Aorta (tissue), 5 donors: ENCODE measurements around the gene DLK1. TPM values are rescaled to one million over a fixed set of nuclear protein-coding genes. Genes with fewer than 3 reads are reported as not detected.

Experiments used
- ATAC-seq: fragments of 200-7000 bp; cut with Tn5 transposase; one replicate; pipeline ENCODE4 v1.9.1; 2022; ENCODE audit warnings: moderate library complexity; ENCODE audit not compliant: low FRiP score
- DNase-seq, 2 donors: peaks; one replicate each; pipeline ENCODE4 v3.0.0-alpha.2; 2020
- H3K27ac ChIP-seq, 2 donors: one replicate each; pipeline ENCODE4 v1.5.1; 2013; ENCODE audit warnings: low read length in 2 of 2, mild to moderate bottlenecking in 2 of 2, moderate library complexity in 2 of 2, control low read depth in 1 of 2, inconsistent platforms in 1 of 2, low read depth in 1 of 2
- H3K27me3 ChIP-seq, 2 donors: one replicate each; pipeline ENCODE4 v1.6.1; 2013; ENCODE audit warnings: control low read depth in 1 of 2, low read length in 1 of 2, mild to moderate bottlenecking in 1 of 2, moderate library complexity in 1 of 2; ENCODE audit not compliant: insufficient read depth in 2 of 2, control insufficient read depth in 1 of 2
- H3K36me3 ChIP-seq, 2 donors: one replicate each; pipeline ENCODE4 v1.6.1; 2013; ENCODE audit warnings: control low read depth in 1 of 2, low read length in 1 of 2, mild to moderate bottlenecking in 1 of 2; ENCODE audit not compliant: insufficient read depth in 2 of 2, control insufficient read depth in 1 of 2
- H3K4me1 ChIP-seq, 2 donors: one replicate each; pipeline ENCODE4 v1.6.1; 2013; ENCODE audit warnings: low read length in 2 of 2, control low read depth in 1 of 2, mild to moderate bottlenecking in 1 of 2, moderate library complexity in 1 of 2; ENCODE audit not compliant: insufficient read depth in 2 of 2, control insufficient read depth in 1 of 2
- H3K4me3 ChIP-seq, 2 donors: one replicate each; pipeline ENCODE4 v1.5.1; 2013; ENCODE audit warnings: low read length in 2 of 2, control low read depth in 1 of 2, mild to moderate bottlenecking in 1 of 2
- H3K9me3 ChIP-seq: one replicate; pipeline ENCODE4 v1.6.1; 2013; ENCODE audit warnings: mild to moderate bottlenecking, low read length; ENCODE audit not compliant: control insufficient read depth
- WGBS, 2 donors: extraction: QIAGEN DNeasy Blood & Tissue Kit; methylation state at CpG; one replicate each; pipeline ENCODE4 v1.1.7; 2013; 5-methylcytosine and 5-hydroxymethylcytosine counted together
- intact Hi-C, 2 donors: fragments of 100-400 bp; cut with DNase I; formaldehyde crosslinking; loops; one replicate each; pipeline versions ENCODE4 v1.14.2 to v1.15.0; 2022
- polyA plus RNA-seq, 2 donors: library from polyadenylated mRNA; stranded (reverse); fragments of 200-250 nt; gene quantifications; one replicate each; pipeline ENCODE4 v1.2.3, GENCODE V29; 2013
- total RNA-seq, 2 donors: library from RNA; stranded (reverse); fragmentation: NEBNext Ultra II Directional; extraction: Animal tissue kit (Norgen Biotek cat#: 25700); gene quantifications; one replicate each; pipeline ENCODE4 v1.2.1, GENCODE V29; 2021
- donor health status: healthy with polysubstance abuse.
- donor health status: Bipolar disorder and iron deficiency.
- donor health status: DM: no; HTN: no; CAD: no.
- donor health status: DM: no; HTN: no; CAD: no.
- donor health status: DM: yes; HTN: yes; CAD: no.

The DLK1 gene
- total and polyA plus RNA-seq, 4 donors, result 0.13 TPM; not detected in 3

DNA sequence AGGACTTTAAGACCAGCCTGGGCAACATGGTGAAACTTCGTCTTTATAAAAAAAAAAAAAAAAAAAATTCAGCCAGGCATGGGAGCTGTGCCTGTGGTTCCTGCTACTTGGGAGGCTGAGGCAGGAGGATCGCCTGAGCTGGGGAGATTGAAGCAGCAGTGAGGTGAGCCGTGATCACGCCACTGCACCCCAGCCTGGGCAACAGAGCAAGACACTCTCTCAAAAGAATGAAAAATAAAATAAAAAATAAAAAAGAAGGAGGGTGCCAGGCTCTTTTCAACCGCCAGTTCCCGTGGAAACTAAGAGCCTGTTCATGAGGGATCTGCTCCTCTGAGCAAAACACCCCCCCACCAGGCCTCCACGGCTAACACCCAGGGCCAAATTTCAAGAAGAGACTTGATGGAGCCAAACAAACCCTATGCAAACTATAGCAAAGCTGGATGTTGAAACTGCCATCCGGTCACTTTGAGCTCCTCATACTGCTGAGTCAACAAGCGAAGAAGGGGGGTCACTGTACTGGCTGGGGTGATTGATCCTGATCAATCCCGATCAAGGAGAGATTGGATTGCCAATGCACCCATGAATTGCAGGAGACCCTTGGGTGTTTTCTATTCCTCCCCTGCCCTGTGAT lies 23.4 kb downstream of the DLK1 start:
- Histone ChIP-seq H3K4me1 (no peaks in the 10 kb centered on the region), H3K4me3 (no peak overlapping the region), H3K9me3 (peaks cover 2% of the 10 kb centered on the region), H3K27me3 (no peaks in the 10 kb centered on the region), H3K36me3 (no peaks in the 10 kb centered on the region), H3K27ac (no peak overlapping the region)
- ATAC-seq (no peak), DNase-seq (no peak)
- WGBS, 2 donors, result 88 to 91% methylated on average over 10 of the region's 10 CpGs
- intact Hi-C loops, result no loop called here

DNA sequence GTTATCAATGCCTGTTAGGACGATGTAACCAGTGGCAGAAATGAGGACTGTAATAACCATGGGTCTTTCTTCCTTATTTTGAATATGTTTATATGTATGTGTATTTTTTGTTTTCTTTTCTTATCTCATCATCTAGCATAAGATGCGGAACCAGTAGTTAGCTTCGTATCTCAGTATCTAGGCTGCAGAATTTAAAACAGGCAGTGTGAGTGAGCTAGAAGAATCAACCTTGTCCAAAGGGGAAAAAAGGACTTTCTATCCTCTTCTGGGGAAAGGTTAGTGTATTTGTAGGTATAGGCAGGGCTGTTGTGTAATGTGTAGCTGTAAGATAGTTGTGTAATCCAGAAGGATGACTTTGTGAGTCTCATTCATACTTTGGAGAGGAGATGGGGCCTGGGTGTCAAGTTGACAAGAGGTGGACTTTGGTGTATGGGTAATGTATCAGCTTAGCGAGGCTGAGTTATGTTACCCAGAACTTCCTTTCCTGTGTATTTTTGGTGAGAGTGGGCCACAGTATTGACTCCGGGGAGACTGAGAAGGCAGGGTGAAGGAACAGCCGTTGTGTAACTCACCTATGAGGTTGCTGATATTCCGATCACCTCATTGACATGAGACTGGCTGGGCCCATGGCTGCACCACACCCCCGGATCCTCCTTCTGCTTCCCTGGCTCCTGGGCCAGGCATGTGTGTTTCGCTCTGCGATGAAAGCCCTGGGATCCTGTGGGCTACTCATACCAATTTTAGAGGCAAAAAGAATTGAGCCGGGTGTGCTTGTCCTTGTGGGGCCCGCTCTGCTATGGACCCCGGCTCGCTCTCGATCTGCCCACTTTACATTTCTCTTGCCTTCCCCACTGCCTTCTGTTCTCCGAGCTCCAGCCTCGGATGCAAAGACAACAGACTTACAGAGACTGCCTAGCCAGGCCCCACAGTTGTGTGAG lies 24.3 kb downstream of the DLK1 start:
- no peak for ATAC-seq

DNA sequence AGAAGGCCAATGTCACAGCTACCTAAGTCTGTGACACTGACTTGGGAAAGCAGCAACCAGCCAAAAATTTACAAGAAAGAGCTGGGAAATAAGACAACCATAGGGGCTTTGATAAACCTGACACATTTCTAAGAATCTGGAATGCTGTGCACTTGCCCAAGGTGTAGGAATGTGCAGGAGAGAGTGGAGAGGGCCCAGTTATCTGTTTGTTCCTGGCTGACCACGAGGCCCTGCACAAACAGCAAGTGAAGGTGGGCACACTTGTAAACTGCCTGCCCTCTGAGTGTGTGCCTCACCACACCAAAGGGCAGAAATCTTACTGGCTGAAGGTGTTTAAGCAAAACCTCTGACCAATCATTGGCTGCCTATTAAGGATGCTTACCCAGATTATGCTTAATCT lies 27.3 kb downstream of the DLK1 start:
- Histone ChIP-seq H3K4me3 (no peak overlapping the region), H3K27me3 (no peaks in the 10 kb centered on the region), H3K27ac (no peak overlapping the region), H3K36me3 (no peaks in the 10 kb centered on the region), H3K4me1 (no peaks in the 10 kb centered on the region), H3K9me3 (peaks cover 2% of the 10 kb centered on the region)
- intact Hi-C loops, result no loop called here
- ATAC-seq (no peak), DNase-seq (no peak)
- 40 to 50% methylated on average over 1 of the region's 1 CpG for WGBS, 2 donors

More for the DNA sequence above, 24.3 kb downstream of the DLK1 start:
- DNase-seq, result peak in 1 of 2 donors; percentile 46
- no peaks in the 10 kb centered on the region for H3K27me3 ChIP-seq
- H3K4me3 ChIP-seq, result no peak overlapping the region
- no peaks in the 10 kb centered on the region for H3K4me1 ChIP-seq
- no peaks in the 10 kb centered on the region for H3K36me3 ChIP-seq
- intact Hi-C loops, result no loop called here
- peaks cover 2% of the 10 kb centered on the region for H3K9me3 ChIP-seq
- 78 to 83% methylated on average over 17 of the region's 17 CpGs for WGBS, 2 donors
- no peak overlapping the region for H3K27ac ChIP-seq

DNA sequence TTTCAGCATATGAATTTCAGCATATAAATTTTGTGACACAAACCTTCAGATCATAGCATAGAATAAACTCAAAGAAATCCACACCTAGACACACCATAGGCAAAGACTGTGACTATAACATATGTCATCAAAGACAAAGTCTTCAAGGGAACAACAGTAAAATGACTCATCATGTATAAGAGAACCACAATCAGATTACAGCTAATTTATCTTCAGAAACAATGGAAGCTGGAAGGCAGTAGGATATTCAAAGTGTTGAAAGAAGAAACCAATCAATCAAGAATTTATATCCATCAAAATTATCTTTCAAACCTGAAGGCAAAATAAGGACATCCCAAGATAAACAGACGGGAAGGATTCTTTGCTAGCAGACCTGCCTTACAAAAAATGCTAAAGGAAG lies 29.0 kb downstream of the DLK1 start:
- Histone ChIP-seq H3K27ac (no peak overlapping the region), H3K9me3 (peaks cover 2% of the 10 kb centered on the region), H3K4me1 (no peaks in the 10 kb centered on the region), H3K4me3 (no peak overlapping the region), H3K36me3 (no peaks in the 10 kb centered on the region), H3K27me3 (no peaks in the 10 kb centered on the region)
- intact Hi-C loops, result no loop called here
- no peak for ATAC-seq
- no peak for DNase-seq
- WGBS, 2 donors, result 58 to 68% methylated on average over 1 of the region's 1 CpG

DNA sequence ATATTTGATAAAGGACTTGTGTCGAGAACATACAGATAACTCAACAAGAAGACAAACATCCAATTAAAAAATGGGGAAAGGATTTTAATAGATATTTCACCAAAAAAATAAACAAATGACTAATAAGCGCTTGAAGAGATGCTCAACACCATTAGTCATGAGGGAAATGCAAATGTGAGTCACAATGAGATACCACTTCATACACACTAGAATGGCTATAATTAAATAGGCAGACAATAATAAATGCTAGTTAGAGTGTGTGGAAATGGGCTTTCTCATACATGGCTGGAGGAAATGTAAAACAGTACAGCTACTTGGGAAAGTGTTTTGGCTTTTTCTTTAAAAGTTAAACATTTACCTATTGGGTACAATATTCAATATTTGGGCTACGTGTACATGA lies 34.8 kb downstream of the DLK1 start:
- intact Hi-C loops, result no loop called here
- H3K4me3 ChIP-seq, result no peak overlapping the region
- H3K27ac ChIP-seq, result no peak overlapping the region
- H3K36me3 ChIP-seq, result no peaks in the 10 kb centered on the region
- DNase-seq (no peak), ATAC-seq (no peak)
- no peaks in the 10 kb centered on the region for H3K9me3 ChIP-seq
- H3K4me1 ChIP-seq, result no peaks in the 10 kb centered on the region
- H3K27me3 ChIP-seq, result no peaks in the 10 kb centered on the region
- WGBS, 2 donors, result 87 to 89% methylated on average over 3 of the region's 3 CpGs

DNA sequence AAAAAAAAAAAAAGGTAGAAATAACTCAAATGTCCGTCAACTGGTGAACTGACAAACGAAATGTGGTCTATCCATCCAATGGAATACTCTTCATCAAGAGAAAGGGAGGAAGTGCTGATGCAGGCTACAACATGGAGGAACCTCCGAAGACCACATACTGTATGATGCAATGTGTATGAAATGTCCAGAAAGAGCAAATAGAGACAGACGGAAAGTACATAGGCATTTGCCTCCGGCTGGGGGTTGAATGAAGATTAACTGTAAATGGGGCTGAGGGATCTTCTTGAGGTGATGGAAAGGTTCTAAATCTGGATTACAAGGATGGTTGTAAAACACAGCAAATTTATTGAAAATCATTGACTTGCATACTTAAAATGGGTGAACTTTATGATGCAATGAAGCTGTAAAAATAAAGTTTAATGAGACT lies 35.4 kb downstream of the DLK1 start:
- Histone ChIP-seq H3K4me1 (no peaks in the 10 kb centered on the region), H3K27ac (no peak overlapping the region), H3K36me3 (no peaks in the 10 kb centered on the region), H3K27me3 (no peaks in the 10 kb centered on the region), H3K9me3 (no peaks in the 10 kb centered on the region), H3K4me3 (no peak overlapping the region)
- intact Hi-C loops, result no loop called here
- ATAC-seq (no peak), DNase-seq (no peak)
- 64 to 71% methylated on average over 5 of the region's 5 CpGs for WGBS, 2 donors

DNA sequence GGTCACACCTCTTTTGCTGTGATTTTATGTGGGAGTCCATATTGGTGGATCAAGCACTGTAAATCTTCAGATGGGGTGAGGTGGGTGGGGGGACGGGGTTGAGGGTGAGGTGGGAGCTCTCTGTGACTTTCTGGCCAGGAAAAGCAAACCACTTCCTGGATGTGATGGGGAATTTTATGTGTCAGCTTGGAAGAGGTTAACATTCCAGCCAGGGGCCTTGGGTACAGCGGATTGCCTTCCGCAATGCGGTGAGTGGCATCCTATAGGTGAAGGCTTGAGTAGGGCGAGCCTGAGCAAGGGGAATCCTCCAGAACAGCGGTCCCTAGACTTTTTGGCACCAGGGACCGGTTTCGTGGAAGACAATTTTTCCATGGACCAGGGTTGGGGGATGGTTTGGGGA lies 36.2 kb downstream of the DLK1 start:
- DNase-seq, result no peak
- 85 to 86% methylated on average over 8 of the region's 8 CpGs for WGBS, 2 donors

DNA sequence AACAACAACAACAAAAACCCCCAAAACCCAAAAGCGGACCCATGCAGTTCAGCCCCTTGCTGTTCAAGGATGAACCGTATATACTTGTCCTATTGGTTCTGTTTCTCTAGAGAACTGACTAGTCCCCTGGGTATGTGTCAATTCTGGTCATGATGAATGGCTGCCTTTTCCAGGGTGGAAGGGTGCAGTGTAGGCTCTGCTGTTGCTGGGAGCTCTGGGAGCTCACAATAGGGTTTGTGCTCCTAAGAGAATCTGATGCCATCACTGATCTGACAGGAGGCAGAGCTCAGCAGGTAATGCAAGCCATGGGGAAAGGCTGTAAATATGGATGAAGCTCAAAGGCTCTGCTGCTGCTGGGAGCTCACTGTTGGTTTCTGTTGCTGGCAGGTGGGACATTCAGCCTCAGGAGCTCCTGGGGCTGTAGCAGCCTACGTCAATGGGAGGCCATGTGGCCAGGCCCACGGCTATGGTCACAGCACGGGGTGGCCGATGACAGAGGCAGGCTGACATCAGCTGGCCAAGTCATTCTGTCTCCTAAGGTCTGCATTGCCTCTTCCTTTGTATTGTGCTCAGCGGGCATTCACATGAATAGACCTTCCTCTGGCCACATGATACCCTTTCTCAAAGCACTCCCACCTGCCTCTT lies 37.9 kb downstream of the DLK1 start:
- intact Hi-C loops, result no loop called here
- Histone ChIP-seq H3K27ac (no peak overlapping the region), H3K4me1 (no peaks in the 10 kb centered on the region), H3K4me3 (no peak overlapping the region), H3K36me3 (no peaks in the 10 kb centered on the region), H3K9me3 (no peaks in the 10 kb centered on the region), H3K27me3 (no peaks in the 10 kb centered on the region)
- 64 to 67% methylated on average over 7 of the region's 7 CpGs for WGBS, 2 donors
- DNase-seq (peak in 1 of 2 donors; percentile 47), ATAC-seq (no peak)

More for the DNA sequence above, 36.2 kb downstream of the DLK1 start:
- Histone ChIP-seq H3K27ac (no peak overlapping the region), H3K9me3 (no peaks in the 10 kb centered on the region), H3K4me1 (no peaks in the 10 kb centered on the region), H3K4me3 (no peak overlapping the region), H3K27me3 (no peaks in the 10 kb centered on the region), H3K36me3 (no peaks in the 10 kb centered on the region)
- ATAC-seq, result no peak
- intact Hi-C loops, result no loop called here
